C4-2B (cell line): ENCODE results near the gene PCSK5.

Source experiments
- CTCF ChIP-seq: fragments of 450-650 bp; conservative IDR thresholded peaks from 2 replicates; pipeline ENCODE4 v1.5.1; 2017; ENCODE audit warnings: mild to moderate bottlenecking
- ZFX ChIP-seq: fragments of 450-650 bp; IDR thresholded peaks from 2 replicates; pipeline ENCODE4 v1.6.1; 2017

- TF ChIP-seq CTCF (no peak), ZFX (no peak)
These were observed 211.5 kb downstream of the PCSK5 start for GRCh38 chr9:76101947-76102346.
